GM19324 (cell line): ENCODE measurements around the gene FSTL4.

Experiments used
- ATAC-seq: cut with Tn5 transposase; IDR thresholded peaks from one replicate; pipeline ENCODE4 v1.9.1; 2021; ENCODE audit warnings: mild to moderate bottlenecking, moderate library complexity; ENCODE audit not compliant: unreplicated experiment, low FRiP score

FSTL4 gene

DNA sequence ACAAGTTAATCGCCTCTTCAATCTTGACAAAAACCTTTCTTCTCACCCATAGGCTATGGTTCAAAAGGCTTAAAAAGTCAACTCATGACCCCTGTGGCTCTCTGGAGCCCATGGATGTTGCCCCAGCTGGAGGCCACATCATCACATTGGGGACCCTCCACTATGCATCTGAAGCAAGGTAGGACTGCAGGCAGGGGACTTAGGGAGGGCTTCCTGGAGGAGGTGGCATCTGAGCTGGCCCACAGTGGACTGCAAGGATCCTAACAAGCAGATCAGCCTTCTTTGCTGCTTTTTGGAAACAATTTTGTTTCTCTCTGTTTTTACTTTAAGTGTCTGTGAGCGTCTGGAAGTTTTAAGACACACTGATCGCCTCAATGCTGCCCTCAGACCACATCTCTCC lies 325.9 kb downstream of the FSTL4 start:
- ATAC-seq, result no peak

DNA sequence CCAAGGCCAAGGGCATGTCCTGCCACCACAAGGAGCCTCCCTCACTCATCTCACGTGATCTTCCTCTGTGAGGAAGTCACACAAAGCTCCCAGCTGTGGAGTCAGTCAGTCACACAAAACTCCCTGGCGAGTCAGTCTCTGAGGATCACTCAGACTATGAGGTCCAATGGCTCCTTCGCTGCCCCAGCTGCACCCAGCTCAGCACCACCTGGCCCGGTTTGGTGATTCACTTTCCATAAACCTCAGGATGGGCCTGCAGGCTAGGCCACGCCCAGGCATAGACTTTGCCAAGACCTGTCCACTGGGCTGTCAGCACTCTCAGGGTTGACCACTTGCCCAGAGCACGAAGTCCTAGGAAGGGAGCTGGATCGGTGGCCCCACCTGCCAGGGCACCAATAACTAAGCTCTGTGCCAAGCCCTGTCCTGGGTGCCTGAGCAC lies 326.7 kb downstream of the FSTL4 start:
- no peak for ATAC-seq

GRCh38 chr5:133284306-133284705 lies 328.0 kb downstream of the FSTL4 start:
- no peak for ATAC-seq

- ATAC-seq, result no peak
These were observed 334.0 kb downstream of the FSTL4 start for GRCh38 chr5:133278317-133278716.

GRCh38 chr5:133277744-133278143 lies 334.6 kb downstream of the FSTL4 start:
- ATAC-seq, result no peak

DNA sequence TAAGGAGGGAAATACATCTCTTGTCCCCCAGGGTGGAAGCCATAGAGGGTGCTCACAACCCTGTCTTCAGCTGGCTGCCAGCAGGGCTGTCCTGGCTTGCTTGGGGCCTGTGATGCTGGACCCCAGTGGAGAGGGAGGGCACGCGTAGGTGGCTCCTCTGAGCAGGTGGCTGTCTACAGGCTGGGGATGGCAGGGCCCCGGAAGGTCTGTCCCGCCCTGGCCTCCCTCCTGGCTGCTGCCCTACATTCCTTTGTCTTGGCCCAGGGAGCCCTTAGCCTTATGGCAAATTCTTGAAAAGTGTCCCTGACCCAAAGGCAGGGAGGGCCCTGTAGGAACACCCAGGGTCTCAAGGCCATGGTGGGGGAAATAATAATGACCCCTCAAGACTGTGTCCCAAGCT lies 336.2 kb downstream of the FSTL4 start:
- ATAC-seq, result no peak

GRCh38 chr5:133275631-133276030 lies 336.7 kb downstream of the FSTL4 start:
- no peak for ATAC-seq

GRCh38 chr5:133274597-133274935 lies 337.8 kb downstream of the FSTL4 start:
- no peak for ATAC-seq

DNA sequence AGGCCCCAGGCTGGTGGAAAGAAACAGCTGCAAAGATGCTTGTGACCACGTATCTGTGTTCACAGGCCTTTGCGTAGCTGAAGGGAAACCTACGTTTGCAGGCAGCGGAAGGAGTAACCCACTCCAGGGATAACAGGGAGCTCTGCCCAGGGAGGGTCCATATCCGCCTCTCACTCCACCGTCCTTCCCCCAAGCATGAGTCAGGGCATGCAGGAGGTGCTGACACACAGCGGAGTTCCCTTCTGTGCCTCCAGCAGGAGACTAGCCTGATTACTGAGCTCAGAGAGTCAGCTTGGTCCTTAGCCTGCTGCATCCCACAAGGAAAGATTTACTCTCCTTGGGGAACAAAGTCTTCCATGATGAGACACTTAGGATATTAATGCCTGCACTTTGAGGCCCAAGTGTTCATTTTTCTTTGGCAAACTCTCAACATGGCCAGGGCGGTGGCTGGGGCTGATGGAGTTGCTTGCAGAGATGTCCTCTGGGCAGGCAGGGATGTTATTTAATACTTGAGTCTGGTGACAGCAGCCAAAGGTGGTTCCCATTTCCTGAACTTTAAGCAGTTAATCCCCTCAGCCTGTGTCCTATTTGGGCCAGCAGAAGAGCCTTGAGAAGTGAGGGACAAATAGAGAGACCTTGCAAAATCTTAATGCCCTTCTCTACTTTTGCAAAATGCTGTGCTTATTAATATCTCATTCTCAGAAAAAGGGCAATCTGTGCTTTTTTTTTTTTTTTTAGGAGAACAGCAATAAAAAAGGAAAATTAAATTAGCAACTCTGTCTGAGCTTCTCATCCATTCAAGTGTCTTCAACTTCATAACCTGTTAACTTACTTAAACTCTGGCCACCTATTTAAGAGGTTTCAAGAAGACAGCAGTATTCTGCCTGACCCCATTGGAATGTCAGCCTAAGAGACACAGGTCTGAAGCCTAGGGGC lies 338.4 kb downstream of the FSTL4 start:
- no peak for ATAC-seq

DNA sequence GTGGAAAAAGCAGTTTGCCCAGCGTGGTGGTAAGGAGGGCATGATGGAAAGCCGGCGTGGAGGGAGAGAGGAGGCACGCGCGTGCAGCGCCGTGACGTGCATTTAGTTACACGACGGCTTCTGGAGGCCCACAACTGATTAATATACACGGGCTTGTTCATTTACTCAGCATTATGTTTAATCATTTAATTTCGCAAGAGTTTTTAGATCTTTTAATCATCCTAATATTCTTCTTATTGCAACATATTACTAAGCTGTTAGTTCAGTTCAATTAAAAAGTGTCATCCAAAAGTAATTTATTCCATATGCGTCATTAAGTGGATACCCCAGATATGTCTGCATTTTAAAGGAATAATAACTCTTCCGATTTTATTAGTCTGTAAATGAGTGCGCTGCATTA lies 340.0 kb downstream of the FSTL4 start:
- ATAC-seq, result no peak

DNA sequence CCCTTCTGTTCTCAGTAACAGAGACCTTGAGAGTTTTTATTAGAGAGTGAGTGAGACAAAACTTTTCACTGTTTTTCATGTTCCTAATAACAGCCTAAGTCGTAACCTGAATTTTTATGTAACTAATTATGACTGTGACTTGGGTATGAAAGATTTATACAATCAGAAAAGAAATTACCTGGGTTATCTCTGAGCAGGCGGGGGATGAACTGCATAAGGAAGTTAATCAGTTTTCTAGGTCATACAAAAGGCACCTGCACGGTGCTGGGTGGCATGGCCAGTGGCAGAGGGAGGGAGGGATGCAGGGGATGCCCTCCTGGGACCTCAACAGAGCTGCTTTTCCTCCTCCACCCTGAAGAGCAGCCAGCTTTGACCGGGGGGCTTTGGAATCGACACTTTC lies 340.7 kb downstream of the FSTL4 start:
- ATAC-seq, result no peak

DNA sequence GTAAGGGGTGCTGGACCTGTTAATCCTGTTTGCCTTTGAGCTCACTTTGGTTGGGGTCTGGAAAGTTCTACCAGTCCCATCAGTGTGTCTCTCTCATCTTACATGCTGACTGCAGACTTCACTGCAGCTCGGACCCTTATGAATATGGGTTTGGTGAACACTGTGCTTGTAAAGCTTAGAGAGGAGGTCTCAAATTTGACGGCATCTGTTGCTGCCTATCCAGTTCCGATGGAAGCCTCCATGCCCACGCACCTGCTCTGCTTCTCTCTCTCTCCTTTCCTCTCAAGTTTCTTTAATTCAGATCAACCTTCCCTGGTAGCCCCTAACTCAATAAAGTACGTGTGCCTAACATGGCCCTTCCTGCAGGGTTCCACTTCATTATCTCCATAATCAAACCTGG lies 342.6 kb downstream of the FSTL4 start:
- ATAC-seq, result no peak

DNA sequence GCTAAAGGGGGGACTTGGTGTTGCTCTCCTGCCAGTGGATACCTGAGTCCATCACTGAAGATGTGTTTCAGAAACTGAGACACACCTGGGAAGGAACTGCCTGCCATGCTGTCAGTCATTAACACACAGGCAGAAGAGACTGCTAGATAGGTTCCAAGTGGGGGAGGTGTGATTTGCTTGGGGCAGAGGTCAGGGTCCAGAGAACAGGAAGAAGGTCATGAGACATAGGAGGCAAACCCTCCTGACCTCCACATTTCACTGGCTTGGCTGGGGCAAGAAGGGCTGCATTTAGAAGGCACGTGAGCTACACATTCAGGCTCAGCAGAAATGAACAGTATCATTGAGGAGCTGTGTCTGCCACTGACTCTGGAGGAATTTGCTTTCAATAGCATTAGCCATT lies 344.7 kb downstream of the FSTL4 start:
- ATAC-seq, result no peak

- ATAC-seq, result no peak
These were observed 345.4 kb downstream of the FSTL4 start for GRCh38 chr5:133266966-133267365.

DNA sequence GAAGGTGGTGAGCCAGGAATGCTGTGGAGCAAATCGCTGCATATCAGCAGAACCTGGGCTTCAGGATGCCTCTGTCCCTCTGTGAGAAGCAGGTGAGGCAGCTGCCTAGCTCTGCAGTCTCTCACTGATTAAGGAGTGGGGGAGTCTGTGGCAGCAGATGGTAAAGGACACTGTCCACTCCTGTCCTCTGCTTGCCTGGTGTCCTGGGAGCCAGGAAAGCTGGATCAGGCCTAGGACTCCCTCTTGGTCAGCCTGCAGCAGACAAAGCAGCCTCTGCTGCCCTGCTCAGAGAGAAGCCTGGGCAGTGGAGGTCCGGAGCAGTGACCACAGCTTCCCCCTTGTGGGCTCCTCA lies 345.8 kb downstream of the FSTL4 start:
- no peak for ATAC-seq

GRCh38 chr5:133265720-133266526 lies 346.4 kb downstream of the FSTL4 start:
- no peak for ATAC-seq

DNA sequence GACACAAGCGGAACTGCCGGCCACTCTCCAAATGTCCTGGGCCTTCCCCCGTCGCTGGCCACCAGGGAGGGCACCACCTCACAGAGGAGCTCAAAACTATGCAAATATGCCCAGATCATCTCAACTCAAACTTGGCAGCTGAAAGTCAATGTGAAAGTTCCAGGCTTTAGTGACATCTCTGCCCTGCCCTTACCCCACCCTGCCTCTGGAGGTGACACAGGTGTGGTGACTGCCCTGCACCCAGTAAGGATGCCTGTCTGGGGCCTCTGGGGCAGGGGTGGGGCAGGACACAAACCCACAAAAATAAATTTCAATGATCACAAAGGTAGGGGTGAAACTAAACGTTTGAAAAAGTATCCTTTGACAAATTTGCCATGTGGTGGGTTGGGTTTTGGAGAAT lies 347.1 kb downstream of the FSTL4 start:
- no peak for ATAC-seq

DNA sequence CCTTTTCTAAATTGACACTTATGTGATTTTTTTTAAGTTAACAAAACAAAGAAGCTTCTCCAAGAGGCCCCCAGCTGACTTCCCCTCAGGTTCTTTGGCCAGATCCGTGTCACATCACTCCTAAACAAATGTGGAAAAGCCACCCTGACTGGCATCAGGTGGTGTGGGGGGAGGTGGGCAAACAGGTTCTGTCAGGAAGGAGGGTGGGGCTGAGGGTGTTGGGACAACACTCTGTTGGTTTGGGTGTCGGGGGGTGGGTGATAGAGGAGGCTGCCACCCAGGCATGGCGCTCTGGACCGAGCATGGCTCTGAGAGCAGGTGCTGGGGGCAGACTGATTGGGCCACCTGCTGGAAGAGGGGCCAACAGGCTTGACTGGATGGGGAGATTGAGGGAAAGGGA lies 349.7 kb downstream of the FSTL4 start:
- ATAC-seq, result no peak

GRCh38 chr5:133261993-133262392 lies 350.3 kb downstream of the FSTL4 start:
- ATAC-seq, result no peak

DNA sequence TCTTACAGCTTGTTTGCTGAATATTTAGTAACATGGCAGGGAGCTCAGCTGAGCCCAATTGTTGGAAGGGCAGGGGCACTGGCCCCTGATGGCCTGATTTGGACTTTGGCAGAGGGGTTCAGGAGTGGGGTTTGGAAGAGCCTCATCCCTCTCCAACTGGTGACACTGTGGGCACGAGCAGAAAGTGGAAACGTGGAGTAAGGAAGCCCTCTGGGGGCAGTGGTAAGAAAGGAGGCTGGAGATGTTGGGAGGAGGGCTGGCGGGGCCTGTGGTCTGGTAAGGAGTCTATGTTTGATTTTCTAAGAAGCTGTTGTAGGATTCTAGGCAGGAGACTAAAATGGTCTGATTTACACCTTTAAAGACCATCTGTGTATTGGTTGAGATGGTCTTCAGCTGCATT lies 351.6 kb downstream of the FSTL4 start:
- no peak for ATAC-seq

DNA sequence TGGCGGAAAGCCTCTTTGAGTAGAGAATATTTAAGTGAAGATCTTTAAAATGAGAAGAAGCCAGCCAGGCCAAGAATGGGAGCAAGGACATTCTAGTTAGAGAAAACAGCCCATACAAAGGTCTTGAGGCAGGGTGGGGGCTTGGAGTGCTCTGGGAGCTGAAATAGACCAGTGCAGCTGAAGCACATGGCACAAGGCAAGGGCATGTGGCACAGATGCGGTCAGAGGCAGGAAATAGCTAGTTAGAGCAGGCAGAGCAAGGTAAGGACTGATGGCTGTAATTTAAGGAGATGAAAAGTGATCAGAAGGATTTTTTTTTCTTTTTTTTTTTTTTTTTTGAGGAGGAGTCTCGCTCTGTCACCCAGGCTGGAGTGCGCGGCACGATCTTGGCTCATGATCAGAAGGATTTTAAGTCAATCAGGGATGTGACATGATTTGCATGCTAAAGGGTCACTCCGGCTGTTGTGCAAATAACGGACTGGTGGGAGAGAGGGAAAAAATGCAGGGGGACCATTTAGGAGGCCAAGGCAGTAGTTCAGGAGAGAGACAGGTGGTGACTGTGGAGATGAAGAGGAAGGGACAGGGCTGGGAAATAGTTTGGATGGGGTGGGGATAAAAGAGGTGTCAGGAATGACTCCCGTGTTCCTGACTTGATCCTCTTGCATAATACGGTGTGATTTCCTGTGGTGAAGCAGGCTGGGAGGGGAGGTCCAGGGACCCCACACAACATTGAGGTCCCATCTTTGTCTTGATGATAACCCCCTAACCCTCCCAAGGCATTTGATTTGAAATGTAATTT lies 352.9 kb downstream of the FSTL4 start:
- ATAC-seq, result no peak
